Stimulated activated CD4-positive, alpha-beta T cell treated with anti-CD3 and anti-CD28 coated beads, Interleukin-12 subunit alpha, Interleukin-12 subunit beta, amount 100 ng/mL, for 4 hours (primary cell): ENCODE measurements around the gene ANKS3.

Experiments used
- DNase-seq: peaks from one replicate; pipeline ENCODE4 v3.0.0-alpha.2; 2020

The ANKS3 gene

GRCh38 chr16:4664538-4665418 lies 69.3 kb downstream of the ANKS3 start:
- DNase-seq, result peak; percentile 37

- no peak for DNase-seq
Measured at GRCh38 chr16:4663777-4664465, 70.2 kb downstream of the ANKS3 start.

- no peak for DNase-seq
Measured at GRCh38 chr16:4663465-4663776, 70.7 kb downstream of the ANKS3 start.

GRCh38 chr16:4661661-4662060 lies 72.4 kb downstream of the ANKS3 start:
- DNase-seq, result no peak

GRCh38 chr16:4660454-4661007 lies 73.5 kb downstream of the ANKS3 start:
- peak; percentile 62 for DNase-seq

- DNase-seq, result no peak
Measured at GRCh38 chr16:4659363-4660353, 74.4 kb downstream of the ANKS3 start.

GRCh38 chr16:4656695-4657686 lies 77.1 kb downstream of the ANKS3 start:
- DNase-seq, result no peak

- no peak for DNase-seq
Measured at GRCh38 chr16:4656221-4656620, 77.8 kb downstream of the ANKS3 start.

GRCh38 chr16:4655801-4656200 lies 78.3 kb downstream of the ANKS3 start:
- no peak for DNase-seq

- no peak for DNase-seq
Measured at GRCh38 chr16:4654964-4655590, 79.0 kb downstream of the ANKS3 start.

- no peak for DNase-seq
Measured at GRCh38 chr16:4654011-4654963, 79.8 kb downstream of the ANKS3 start.

- DNase-seq, result no peak
Measured at GRCh38 chr16:4652561-4652960, 81.5 kb downstream of the ANKS3 start.

GRCh38 chr16:4651827-4652226 lies 82.2 kb downstream of the ANKS3 start:
- DNase-seq, result no peak

GRCh38 chr16:4650443-4651074 lies 83.5 kb downstream of the ANKS3 start:
- peak; percentile 72 for DNase-seq

GRCh38 chr16:4649744-4650442 lies 84.2 kb downstream of the ANKS3 start:
- DNase-seq, result no peak

GRCh38 chr16:4648917-4649316 lies 85.2 kb downstream of the ANKS3 start:
- no peak for DNase-seq

GRCh38 chr16:4647644-4647980 lies 86.5 kb downstream of the ANKS3 start:
- DNase-seq, result no peak

GRCh38 chr16:4646773-4647643 lies 87.1 kb downstream of the ANKS3 start:
- no peak for DNase-seq
